Measurements from ENCODE around the gene GNS. TPM values are rescaled to one million over a fixed set of nuclear protein-coding genes. Genes with fewer than 3 reads are reported as not detected.
A peak's percentile ranks its signal among the peaks of the same experiment; 100 is the strongest.

The GNS gene
- total and polyA plus RNA-seq, 2 of the 4 experiments (the other 2 are of a cell fraction) = 60.4 to 80.7 TPM

DNA sequence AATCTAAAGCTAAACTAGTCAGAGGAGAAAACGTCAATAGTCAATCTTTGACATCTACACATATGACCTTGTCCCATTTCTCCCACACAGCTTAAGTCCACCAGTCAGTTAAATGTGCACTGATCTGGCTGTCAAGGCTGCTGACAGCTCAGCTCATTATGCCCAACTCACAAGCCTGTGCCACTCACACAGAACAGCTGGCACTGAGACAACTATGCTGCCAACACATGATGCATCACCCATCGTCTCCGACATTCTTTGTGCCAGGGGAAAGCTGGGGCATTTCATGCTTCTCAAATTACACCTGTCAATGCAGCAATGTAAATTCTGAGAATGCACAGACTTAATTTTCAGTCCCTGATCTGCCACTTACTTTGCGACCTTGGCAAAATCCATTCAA, 25.3 kb downstream of the GNS start:
- Histone ChIP-seq H3K18ac (ENCODE audit: low read depth, low read length) (no peak overlapping the region), H3K4ac (ENCODE audit: low read depth, low read length) (no peak overlapping the region), H2AK5ac (ENCODE audit: low read depth, low read length) (no peak overlapping the region), H2BK120ac (ENCODE audit: low read depth, low read length) (no peak overlapping the region), H2BK5ac (ENCODE audit: low read depth, low read length, poor library complexity, severe bottlenecking) (no peak overlapping the region), H3K9me1 (ENCODE audit: insufficient read depth, low read length) (peaks cover 10% of the 10 kb centered on the region), H4K8ac (ENCODE audit: low read depth in 2 of 2, low read length in 2 of 2) (no peak overlapping the region), H3K79me1 (ENCODE audit: low read depth in 1 of 2, low read length in 2 of 2) (0 out of 4 replicates have a peak, but pooled peaks cover 0 to 7% of the 10 kb centered on the region in 2 experiments), H3K23ac (ENCODE audit: low read depth, low read length) (no peak overlapping the region), H2BK15ac (ENCODE audit: low read depth, low read length) (no peak overlapping the region), H3K27ac (ENCODE audit: insufficient read depth, low read length) (no peak overlapping the region), H3K56ac (ENCODE audit: extremely low read depth, insufficient read depth, low read length) (no peak overlapping the region), H3K4me2 (ENCODE audit: low read depth, low read length) (no peak overlapping the region), H3K4me1 (ENCODE audit: control insufficient read depth, insufficient read depth, low read length) (peaks cover 2% of the 10 kb centered on the region), H2AFZ (replicated peaks; ENCODE audit: low read length, poor library complexity) (no peak overlapping the region), H4K91ac (ENCODE audit: insufficient read depth, low read depth, low read length) (no peak overlapping the region), H3K9ac (ENCODE audit: low read depth, low read length) (no peak overlapping the region), H3K27me3 (ENCODE audit: control insufficient read depth, insufficient read depth, low read length) (no peaks in the 10 kb centered on the region), H3K14ac (replicated peaks; ENCODE audit: low read depth, low read length) (0 out of 2 replicates have a peak overlapping the region, but pooled peaks have one; percentile 44), H3K4me3 (ENCODE audit: insufficient read depth, low read depth, low read length) (no peak overlapping the region), H2AK9ac (replicated peaks; ENCODE audit: low read depth, low read length, poor library complexity) (peak overlapping the region; percentile 31), H4K20me1 (ENCODE audit: insufficient read depth, low read length) (no peaks in the 10 kb centered on the region), H3K9me3 (ENCODE audit: control insufficient read depth, insufficient read depth, low read length) (no peaks in the 10 kb centered on the region), H2BK20ac (ENCODE audit: low read depth, low read length) (no peak overlapping the region), H4K5ac (ENCODE audit: low read depth, low read length) (no peak overlapping the region), H3K36me3 (ENCODE audit: control insufficient read depth, insufficient read depth, low read length) (peaks cover 25% of the 10 kb centered on the region)
- dilution Hi-C loops (cut with HindIII; ENCODE audit: low sequenced_read_pairs, unreplicated experiment) (no loop called here), in situ Hi-C loops (cut with MboI; ENCODE audit: low sequenced_read_pairs) (no loop called here), intact Hi-C loops (cut with micrococcal nuclease) (no loop called here)
- WGBS, 2 experiments (ENCODE audit: extremely low coverage in 2 of 2, insufficient read length in 1 of 2) = 20% methylated on average over 1 of the region's 4 CpGs; no CpG with 5 or more reads in 1 of the 2 experiments
- ATAC-seq (ENCODE audit: low read depth) (peak; percentile 17; the same call in 1 of the 2 replicates), DNase-seq (no peak)
- BruUV-seq (replicated peaks) = no TSS peak
- TF ChIP-seq NFE2L2 (IDR thresholded peaks at IDR 0.05; ENCODE audit: low read depth, low read length) = no peak
- TF ChIP-seq, protein P1, sequence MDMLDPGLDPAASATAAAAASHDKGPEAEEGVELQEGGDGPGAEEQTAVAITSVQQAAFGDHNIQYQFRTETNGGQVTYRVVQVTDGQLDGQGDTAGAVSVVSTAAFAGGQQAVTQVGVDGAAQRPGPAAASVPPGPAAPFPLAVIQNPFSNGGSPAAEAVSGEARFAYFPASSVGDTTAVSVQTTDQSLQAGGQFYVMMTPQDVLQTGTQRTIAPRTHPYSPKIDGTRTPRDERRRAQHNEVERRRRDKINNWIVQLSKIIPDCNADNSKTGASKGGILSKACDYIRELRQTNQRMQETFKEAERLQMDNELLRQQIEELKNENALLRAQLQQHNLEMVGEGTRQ (IDR thresholded peaks at IDR 0.05; ENCODE audit: low read depth, low read length) = no peak
- TF ChIP-seq RCOR1 (IDR thresholded peaks at IDR 0.05; ENCODE audit: insufficient replicate concordance, low read length) = no peak
- no peak for TF ChIP-seq CEBPB (IDR thresholded peaks at IDR 0.05; ENCODE audit: low read depth, low read length)
- no peak for TF ChIP-seq MXI1 (IDR thresholded peaks at IDR 0.05; ENCODE audit: borderline replicate concordance, low read depth, low read length)
- TF ChIP-seq RFX5 (IDR thresholded peaks at IDR 0.05; ENCODE audit: low read depth, low read length) = no peak
- no peak for TF ChIP-seq BHLHE40 (IDR thresholded peaks at IDR 0.05; ENCODE audit: low read depth, low read length)
- TF ChIP-seq RAD21 (IDR thresholded peaks at IDR 0.05; ENCODE audit: low read length) = no peak
- TF ChIP-seq FOS (IDR thresholded peaks at IDR 0.05; ENCODE audit: low read depth, low read length) = no peak
- no peak for TF ChIP-seq MAFK (IDR thresholded peaks at IDR 0.05; ENCODE audit: low read depth, low read length)
- TF ChIP-seq, protein P2, sequence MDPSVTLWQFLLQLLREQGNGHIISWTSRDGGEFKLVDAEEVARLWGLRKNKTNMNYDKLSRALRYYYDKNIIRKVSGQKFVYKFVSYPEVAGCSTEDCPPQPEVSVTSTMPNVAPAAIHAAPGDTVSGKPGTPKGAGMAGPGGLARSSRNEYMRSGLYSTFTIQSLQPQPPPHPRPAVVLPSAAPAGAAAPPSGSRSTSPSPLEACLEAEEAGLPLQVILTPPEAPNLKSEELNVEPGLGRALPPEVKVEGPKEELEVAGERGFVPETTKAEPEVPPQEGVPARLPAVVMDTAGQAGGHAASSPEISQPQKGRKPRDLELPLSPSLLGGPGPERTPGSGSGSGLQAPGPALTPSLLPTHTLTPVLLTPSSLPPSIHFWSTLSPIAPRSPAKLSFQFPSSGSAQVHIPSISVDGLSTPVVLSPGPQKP (IDR thresholded peaks at IDR 0.05; ENCODE audit: borderline replicate concordance, low read depth, low read length) = no peak
- TF ChIP-seq SMC3 (IDR thresholded peaks at IDR 0.05; ENCODE audit: low read depth, low read length) = no peak
- TF ChIP-seq MAZ (IDR thresholded peaks at IDR 0.05; ENCODE audit: borderline replicate concordance, low read depth, low read length) = no peak
- no peak for TF ChIP-seq CHD1 (IDR thresholded peaks at IDR 0.05; ENCODE audit: low read depth, low read length)
- TF ChIP-seq, protein P3, sequence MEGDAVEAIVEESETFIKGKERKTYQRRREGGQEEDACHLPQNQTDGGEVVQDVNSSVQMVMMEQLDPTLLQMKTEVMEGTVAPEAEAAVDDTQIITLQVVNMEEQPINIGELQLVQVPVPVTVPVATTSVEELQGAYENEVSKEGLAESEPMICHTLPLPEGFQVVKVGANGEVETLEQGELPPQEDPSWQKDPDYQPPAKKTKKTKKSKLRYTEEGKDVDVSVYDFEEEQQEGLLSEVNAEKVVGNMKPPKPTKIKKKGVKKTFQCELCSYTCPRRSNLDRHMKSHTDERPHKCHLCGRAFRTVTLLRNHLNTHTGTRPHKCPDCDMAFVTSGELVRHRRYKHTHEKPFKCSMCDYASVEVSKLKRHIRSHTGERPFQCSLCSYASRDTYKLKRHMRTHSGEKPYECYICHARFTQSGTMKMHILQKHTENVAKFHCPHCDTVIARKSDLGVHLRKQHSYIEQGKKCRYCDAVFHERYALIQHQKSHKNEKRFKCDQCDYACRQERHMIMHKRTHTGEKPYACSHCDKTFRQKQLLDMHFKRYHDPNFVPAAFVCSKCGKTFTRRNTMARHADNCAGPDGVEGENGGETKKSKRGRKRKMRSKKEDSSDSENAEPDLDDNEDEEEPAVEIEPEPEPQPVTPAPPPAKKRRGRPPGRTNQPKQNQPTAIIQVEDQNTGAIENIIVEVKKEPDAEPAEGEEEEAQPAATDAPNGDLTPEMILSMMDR (conservative IDR thresholded peaks at IDR 0.05; ENCODE audit: low read depth, low read length) = no peak
- no peak for TF ChIP-seq POLR2A (IDR thresholded peaks at IDR 0.05; ENCODE audit: low read depth, low read length)
- ChIA-PET POLR2A (ENCODE audit: unreplicated experiment) (no interaction called here), CTCF (no interaction called here)

Measured in IMR-90 (cell line).